ENCODE results near the gene SH3TC1. TPM values are rescaled to one million over a fixed set of nuclear protein-coding genes. Genes with fewer than 3 reads are reported as not detected.

The SH3TC1 gene
- total RNA-seq, 6 donors from 2014 or later = 34.1 to 193 (median 81.4) TPM

GRCh38 chr4:8215641-8216442, 16.8 kb downstream of the SH3TC1 start:
- WGBS, 2 donors = 94 to 95% methylated on average over 5 to 20 of the region's 23 CpGs
- Histone ChIP-seq H3K27ac (no peak overlapping the region), H3K4me3 (no peak overlapping the region), H3K27me3 (no peaks in the 10 kb centered on the region), H3K9me3 (no peaks in the 10 kb centered on the region), H3K4me1 (peaks cover 7 to 19% (median 14%) of the 10 kb centered on the region in 4 donors), H3K36me3 (peaks cover 0 to 81% (median 48%) of the 10 kb centered on the region in 4 donors)
- no peak for TF ChIP-seq EP300 (IDR thresholded peaks at IDR 0.05)
- no peak for TF ChIP-seq CTCF (IDR thresholded peaks at IDR 0.05)
- no peak for TF ChIP-seq POLR2A (IDR thresholded peaks at IDR 0.05)
- TF ChIP-seq POLR2AphosphoS5 (IDR thresholded peaks at IDR 0.05) = no peak
- peak in 1 of 2 donors; percentile 64 for DNase-seq
- ATAC-seq (ENCODE audit: low FRiP score in 2 of 2) = no peak

GRCh38 chr4:8216443-8217245, 17.6 kb downstream of the SH3TC1 start:
- WGBS, 2 donors = 80 to 92% methylated on average over 1 to 20 of the region's 28 CpGs
- Histone ChIP-seq H3K9me3 (no peaks in the 10 kb centered on the region), H3K27ac (no peak overlapping the region), H3K4me1 (peaks cover 12 to 24% (median 20%) of the 10 kb centered on the region in 4 donors), H3K36me3 (peaks cover 0 to 83% (median 48%) of the 10 kb centered on the region in 4 donors), H3K27me3 (no peaks in the 10 kb centered on the region), H3K4me3 (no peak overlapping the region)
- no peak for ATAC-seq (ENCODE audit: low FRiP score in 2 of 2)
- DNase-seq = peak in 1 of 2 donors; percentile 78
- TF ChIP-seq POLR2A (IDR thresholded peaks at IDR 0.05) (no peak), CTCF (IDR thresholded peaks at IDR 0.05) (no peak), POLR2AphosphoS5 (IDR thresholded peaks at IDR 0.05) (no peak), EP300 (IDR thresholded peaks at IDR 0.05) (no peak)

GRCh38 chr4:8217246-8217511, 18.1 kb downstream of the SH3TC1 start:
- TF ChIP-seq POLR2AphosphoS5 (IDR thresholded peaks at IDR 0.05) = no peak
- TF ChIP-seq POLR2A (IDR thresholded peaks at IDR 0.05) = no peak
- TF ChIP-seq CTCF (IDR thresholded peaks at IDR 0.05) = no peak
- TF ChIP-seq EP300 (IDR thresholded peaks at IDR 0.05) = no peak
- no peak overlapping the region for H3K27ac ChIP-seq
- H3K4me1 ChIP-seq = peaks cover 12 to 28% (median 20%) of the 10 kb centered on the region in 4 donors
- no peaks in the 10 kb centered on the region for H3K27me3 ChIP-seq
- DNase-seq (no peak), ATAC-seq (ENCODE audit: low FRiP score in 2 of 2) (no peak)
- no peak overlapping the region for H3K4me3 ChIP-seq
- no peaks in the 10 kb centered on the region for H3K9me3 ChIP-seq
- 92 to 99% methylated on average over 4 to 6 of the region's 6 CpGs for WGBS, 2 donors
- peaks cover 0 to 79% (median 48%) of the 10 kb centered on the region in 4 donors for H3K36me3 ChIP-seq

- no peak for ATAC-seq (ENCODE audit: low FRiP score in 2 of 2)
- Histone ChIP-seq H3K4me1 (peaks cover 12 to 28% (median 20%) of the 10 kb centered on the region in 4 donors), H3K9me3 (no peaks in the 10 kb centered on the region), H3K36me3 (peaks cover 0 to 82% (median 49%) of the 10 kb centered on the region in 4 donors), H3K4me3 (no peak overlapping the region), H3K27me3 (no peaks in the 10 kb centered on the region), H3K27ac (no peak overlapping the region)
- TF ChIP-seq POLR2AphosphoS5 (IDR thresholded peaks at IDR 0.05) (no peak), EP300 (IDR thresholded peaks at IDR 0.05) (no peak), POLR2A (IDR thresholded peaks at IDR 0.05) (no peak), CTCF (IDR thresholded peaks at IDR 0.05) (no peak)
- WGBS, 2 donors = 89% methylated on average over 9 of the region's 9 CpGs; no CpG with 5 or more reads in 1 of the 2 donors
- DNase-seq = peak in 1 of 2 donors; percentile 55
These were observed 18.8 kb downstream of the SH3TC1 start for GRCh38 chr4:8217871-8218270.
